Brain microvascular endothelial cell (primary cell): Measurements from ENCODE around the gene DNAJC5.

ENCODE experiments used
- DNase-seq: peaks from one replicate; pipeline ENCODE4 v3.0.0-alpha.2; 2020
- H3K27ac ChIP-seq: fragments of 250-450 bp; sonication (Bioruptor Pico); 2 replicates; pipeline ENCODE4 v1.5.1; 2020; ENCODE audit warnings: mild to moderate bottlenecking, moderate library complexity
- H3K27me3 ChIP-seq: fragments of 250-450 bp; sonication (Bioruptor Pico); replicated peaks from 2 replicates; pipeline ENCODE4 v1.5.1; 2020; ENCODE audit warnings: mild to moderate bottlenecking
- H3K36me3 ChIP-seq: fragments of 250-450 bp; sonication (Bioruptor Pico); replicated peaks from 2 replicates; pipeline ENCODE4 v1.5.1; 2020; ENCODE audit warnings: mild to moderate bottlenecking
- H3K4me3 ChIP-seq: 2 replicates; pipeline ENCODE4 v1.5.1; 2011; ENCODE audit warnings: low read depth, mild to moderate bottlenecking, control low read depth, low read length, moderate library complexity
- in situ Hi-C: cut with HindIII; loops from 2 replicates; pipeline ENCODE4 v1.10.0; 2017; ENCODE audit warnings: low sequenced_read_pairs, low pct_ligation_motif_present
- TF ChIP-seq, protein P1 (sequence below): IDR thresholded peaks from 2 replicates; pipeline ENCODE4 v1.5.1; 2011; ENCODE audit warnings: low read depth, mild to moderate bottlenecking, moderate library complexity, low read length, control low read depth, inconsistent platforms; ENCODE audit errors: missing control alignments

Gene DNAJC5

DNA sequence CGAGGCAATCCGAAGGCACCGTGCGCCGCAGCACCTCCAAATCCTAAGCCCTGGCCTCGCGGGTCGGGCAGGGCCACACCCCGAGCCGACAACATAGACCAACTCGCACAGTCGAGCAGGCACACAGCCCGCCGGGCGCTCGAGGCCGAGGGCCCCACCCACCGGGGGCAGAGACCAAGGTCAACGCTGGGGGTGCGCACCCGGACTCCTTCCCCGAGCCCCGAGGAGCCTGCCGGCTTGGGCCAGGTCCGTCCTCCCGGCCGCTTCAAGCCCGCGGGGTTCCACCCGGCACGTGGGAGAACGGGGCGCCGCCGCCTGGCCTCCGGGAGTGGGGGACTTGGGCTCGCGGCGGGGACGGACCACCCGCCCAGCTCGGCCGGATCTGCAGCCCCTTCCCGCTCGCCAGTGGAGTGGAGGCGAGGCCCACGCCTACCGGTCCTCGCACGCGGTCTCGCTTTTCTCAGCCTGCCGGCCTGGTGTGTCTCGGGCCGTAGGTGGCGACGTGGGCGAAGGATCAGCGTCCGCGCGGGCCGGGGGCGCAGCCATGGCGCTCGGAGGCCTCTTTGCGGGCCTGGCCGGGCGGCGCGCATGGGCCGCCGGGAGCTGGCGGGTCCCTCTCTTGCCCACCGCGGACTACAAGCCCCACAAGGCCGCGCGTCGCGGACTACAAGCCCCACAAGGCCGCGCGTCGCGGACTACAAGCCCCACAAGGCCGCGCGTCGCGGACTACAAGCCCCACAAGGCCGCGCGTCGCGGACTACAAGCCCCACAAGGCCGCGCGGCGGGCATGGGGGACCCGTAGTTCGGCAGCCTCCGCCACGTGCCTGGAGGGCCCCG is 61.1 kb downstream of the DNAJC5 start, which contains the start of gene UCKL1:
TSS of gene UCKL1 (minus strand) at position 590 of the 837 bp plus-strand sequence. CDS start at position 546, 44 bp downstream.
- H3K27ac ChIP-seq = peak within 1 kb of the TSS; percentile 57
- TF ChIP-seq, protein P1, sequence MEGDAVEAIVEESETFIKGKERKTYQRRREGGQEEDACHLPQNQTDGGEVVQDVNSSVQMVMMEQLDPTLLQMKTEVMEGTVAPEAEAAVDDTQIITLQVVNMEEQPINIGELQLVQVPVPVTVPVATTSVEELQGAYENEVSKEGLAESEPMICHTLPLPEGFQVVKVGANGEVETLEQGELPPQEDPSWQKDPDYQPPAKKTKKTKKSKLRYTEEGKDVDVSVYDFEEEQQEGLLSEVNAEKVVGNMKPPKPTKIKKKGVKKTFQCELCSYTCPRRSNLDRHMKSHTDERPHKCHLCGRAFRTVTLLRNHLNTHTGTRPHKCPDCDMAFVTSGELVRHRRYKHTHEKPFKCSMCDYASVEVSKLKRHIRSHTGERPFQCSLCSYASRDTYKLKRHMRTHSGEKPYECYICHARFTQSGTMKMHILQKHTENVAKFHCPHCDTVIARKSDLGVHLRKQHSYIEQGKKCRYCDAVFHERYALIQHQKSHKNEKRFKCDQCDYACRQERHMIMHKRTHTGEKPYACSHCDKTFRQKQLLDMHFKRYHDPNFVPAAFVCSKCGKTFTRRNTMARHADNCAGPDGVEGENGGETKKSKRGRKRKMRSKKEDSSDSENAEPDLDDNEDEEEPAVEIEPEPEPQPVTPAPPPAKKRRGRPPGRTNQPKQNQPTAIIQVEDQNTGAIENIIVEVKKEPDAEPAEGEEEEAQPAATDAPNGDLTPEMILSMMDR = no peak
- DNase-seq = peak; percentile 79
- peaks cover 9% of the 10 kb centered on the region for H3K36me3 ChIP-seq
- H3K27me3 ChIP-seq = no peaks in the 10 kb centered on the region
- peak within 1 kb of the TSS; percentile 88 for H3K4me3 ChIP-seq
- in situ Hi-C loops = no loop called here

DNA sequence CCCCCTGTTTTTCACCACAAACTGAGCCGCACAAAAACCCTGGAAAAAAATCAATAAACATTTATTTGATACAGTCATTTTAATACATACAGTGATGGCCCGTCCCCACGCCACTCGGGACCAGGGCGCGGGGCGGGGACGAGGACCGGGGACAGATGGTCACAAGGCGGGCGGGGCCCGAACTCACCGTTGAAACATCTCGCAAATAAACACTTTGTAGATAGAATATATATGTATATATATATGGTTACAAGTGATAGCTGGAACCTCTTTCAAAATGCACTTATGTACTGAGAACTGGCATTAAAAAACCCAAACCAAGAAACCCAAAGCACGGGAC is 61.7 kb downstream of the DNAJC5 start:
- no peaks in the 10 kb centered on the region for H3K27me3 ChIP-seq
- peak overlapping the region; percentile 25 for H3K27ac ChIP-seq
- in situ Hi-C loops = no loop called here
- H3K36me3 ChIP-seq = peaks cover 15% of the 10 kb centered on the region
- H3K4me3 ChIP-seq = peak overlapping the region; percentile 54
- no peak for DNase-seq
- TF ChIP-seq, protein P1 = no peak

DNA sequence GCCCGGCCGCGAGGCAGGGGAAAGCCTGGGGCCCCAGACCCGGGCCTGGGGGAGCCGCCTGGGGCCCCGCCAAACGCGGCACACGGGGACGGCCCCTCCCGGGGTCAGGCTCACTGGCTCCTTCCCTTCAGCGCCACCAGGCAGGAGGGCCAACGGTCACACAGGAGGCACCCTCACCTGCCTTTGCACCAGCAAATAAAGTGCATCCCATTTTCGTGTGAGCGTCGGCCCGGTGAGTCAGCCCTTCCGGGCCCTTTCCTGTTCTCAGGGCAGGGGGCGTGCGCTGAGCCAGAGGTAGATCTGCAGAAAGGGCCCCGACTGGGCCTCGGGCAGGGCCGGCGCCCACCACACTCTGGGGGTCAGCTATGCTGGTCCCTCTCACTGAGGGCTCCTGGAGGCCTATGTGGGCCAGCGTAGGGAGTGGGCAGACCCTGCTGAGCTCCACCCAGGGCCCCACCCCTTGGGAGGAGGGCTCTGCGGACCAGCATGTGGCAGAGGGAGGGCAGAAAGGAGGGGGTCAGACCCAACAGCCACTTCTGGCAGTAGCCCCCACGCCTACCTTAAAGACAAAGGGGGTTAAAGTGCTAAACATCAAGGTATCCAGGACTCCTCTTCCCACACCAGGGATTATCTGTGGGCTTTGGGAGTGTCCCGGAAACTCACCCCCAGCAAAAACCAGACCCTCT is 62.2 kb downstream of the DNAJC5 start:
- H3K27ac ChIP-seq = peak overlapping the region; percentile 25
- in situ Hi-C loops = no loop called here
- peak overlapping the region; percentile 54 for H3K4me3 ChIP-seq
- DNase-seq = no peak
- TF ChIP-seq, protein P1 = peak; percentile 26
- H3K36me3 ChIP-seq = peaks cover 20% of the 10 kb centered on the region
- H3K27me3 ChIP-seq = no peaks in the 10 kb centered on the region

DNA sequence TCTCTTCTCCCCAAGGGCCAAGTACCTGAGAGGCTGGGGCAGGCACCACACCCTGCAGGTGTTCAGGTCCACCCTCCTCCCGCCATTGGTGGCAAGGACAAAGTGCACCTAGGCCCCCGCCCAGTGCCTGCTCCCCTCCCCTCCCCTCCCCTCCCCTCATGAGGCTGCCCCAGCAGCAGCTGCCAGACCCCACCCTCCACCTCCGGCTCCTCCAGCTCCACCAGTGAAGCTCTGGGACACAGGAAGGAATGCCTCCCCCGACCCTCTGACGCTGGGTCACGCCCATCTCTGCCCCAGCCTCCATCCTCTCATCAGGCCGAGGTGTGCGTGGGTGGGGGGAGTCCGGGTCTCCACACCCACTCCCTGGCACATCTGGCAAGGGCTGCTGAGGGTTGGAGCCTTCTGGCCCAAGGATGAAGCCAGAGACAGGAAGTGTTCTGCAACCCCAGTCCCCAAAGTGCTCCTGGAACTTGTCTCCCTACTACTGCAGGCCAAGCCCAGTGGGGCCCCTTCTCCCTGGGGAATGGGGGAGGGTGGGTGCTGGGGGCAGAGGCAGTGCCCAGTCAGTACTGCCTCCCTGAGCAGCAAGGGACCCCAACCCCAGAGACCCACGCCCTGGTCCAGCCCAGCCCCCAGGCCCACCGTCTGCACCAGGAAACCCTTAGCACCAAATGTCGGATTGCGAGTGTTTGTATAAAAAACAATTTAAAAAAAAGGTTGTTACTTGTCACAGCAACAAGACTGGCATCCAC is 62.9 kb downstream of the DNAJC5 start:
- Histone ChIP-seq H3K4me3 (no peak overlapping the region), H3K27ac (no peak overlapping the region), H3K36me3 (peaks cover 27% of the 10 kb centered on the region), H3K27me3 (no peaks in the 10 kb centered on the region)
- in situ Hi-C loops = no loop called here
- TF ChIP-seq, protein P1 = no peak
- no peak for DNase-seq

DNA sequence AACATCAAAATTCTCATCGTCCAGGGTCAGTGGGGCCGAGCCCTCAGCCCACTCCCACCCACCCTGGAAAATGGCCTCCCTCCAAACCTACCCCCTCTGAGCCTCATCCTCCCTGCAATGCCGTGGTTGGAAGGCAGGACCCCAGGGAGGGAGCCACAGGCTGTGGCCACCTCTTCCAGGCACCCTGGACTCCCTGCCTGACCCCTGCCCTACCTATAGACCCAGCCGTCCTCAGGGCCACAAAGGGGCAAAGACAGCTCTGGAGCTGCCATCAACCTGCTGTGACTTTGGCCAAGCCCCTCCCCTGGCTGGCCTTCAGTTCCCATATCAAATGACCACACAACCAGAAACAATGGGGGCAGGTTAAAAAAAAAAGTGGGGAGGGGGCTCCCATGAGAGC is 63.5 kb downstream of the DNAJC5 start:
- Histone ChIP-seq H3K27ac (no peak overlapping the region), H3K36me3 (peaks cover 33% of the 10 kb centered on the region), H3K27me3 (no peaks in the 10 kb centered on the region), H3K4me3 (no peak overlapping the region)
- in situ Hi-C loops = no loop called here
- TF ChIP-seq, protein P1 = no peak
- DNase-seq = no peak
